ENCODE results near the gene OR6A2. TPM values are rescaled to one million over a fixed set of nuclear protein-coding genes. Genes with fewer than 3 reads are reported as not detected.

Gene OR6A2
- total RNA-seq, 1 donor from 2014 or later: 0.09 TPM

- H3K4me1 ChIP-seq (ENCODE audit: insufficient read depth, low read length): no peaks in the 10 kb centered on the region
- H3K4me2 ChIP-seq (ENCODE audit: low read length): no peak overlapping the region
Observed at GRCh38 chr11:6824136-6824823, 24.8 kb upstream of the OR6A2 start.

GRCh38 chr11:6818967-6819366 lies 19.5 kb upstream of the OR6A2 start:
- H2AFZ ChIP-seq (ENCODE audit: low read depth, low read length): no peak overlapping the region
- H3K36me3 ChIP-seq (ENCODE audit: insufficient read depth, low read length): no peaks in the 10 kb centered on the region
- TF ChIP-seq EZH2 (IDR thresholded peaks at IDR 0.05; ENCODE audit: insufficient read depth, low read length) (no peak), CTCF (IDR thresholded peaks at IDR 0.05; ENCODE audit: insufficient read depth, low read depth, low read length) (no peak)
- H4K20me1 ChIP-seq (ENCODE audit: insufficient read depth, low read length): no peaks in the 10 kb centered on the region
- Mint-ChIP-seq H3K9me3 (ENCODE audit: unreplicated experiment) (peaks cover 2% of the 10 kb centered on the region), H3K27me3 (ENCODE audit: low read depth, unreplicated experiment) (no peaks in the 10 kb centered on the region), H3K4me3 (ENCODE audit: unreplicated experiment) (no peak overlapping the region), H3K4me1 (ENCODE audit: low read depth, unreplicated experiment) (no peaks in the 10 kb centered on the region), H3K36me3 (ENCODE audit: low read depth, unreplicated experiment) (no peaks in the 10 kb centered on the region), H3K27ac (ENCODE audit: unreplicated experiment) (no peak overlapping the region)
- no peaks in the 10 kb centered on the region for H3K9me3 ChIP-seq (ENCODE audit: insufficient read depth, low read depth, low read length)
- H3K27ac ChIP-seq (ENCODE audit: low read depth, low read length): no peak overlapping the region
- no peaks in the 10 kb centered on the region for H3K79me2 ChIP-seq (ENCODE audit: insufficient read depth, low read length)
- no peak overlapping the region for H3K4me2 ChIP-seq (ENCODE audit: low read length)
- no peak overlapping the region for H3K4me3 ChIP-seq (ENCODE audit: insufficient read depth, low read depth, low read length)
- FAIRE-seq (no peak), DNase-seq (ENCODE audit: low read depth) (no peak)
- H3K27me3 ChIP-seq (ENCODE audit: insufficient read depth, low read length): no peaks in the 10 kb centered on the region
- no peak overlapping the region for H3K9ac ChIP-seq (ENCODE audit: low read length)
- no peaks in the 10 kb centered on the region for H3K4me1 ChIP-seq (ENCODE audit: insufficient read depth, low read length)

More at GRCh38 chr11:6824136-6824823, 24.8 kb upstream of the OR6A2 start:
- Mint-ChIP-seq H3K9me3 (ENCODE audit: unreplicated experiment) (no peaks in the 10 kb centered on the region), H3K4me1 (ENCODE audit: low read depth, unreplicated experiment) (no peaks in the 10 kb centered on the region), H3K4me3 (ENCODE audit: unreplicated experiment) (no peak overlapping the region), H3K36me3 (ENCODE audit: low read depth, unreplicated experiment) (no peaks in the 10 kb centered on the region), H3K27me3 (ENCODE audit: low read depth, unreplicated experiment) (no peaks in the 10 kb centered on the region), H3K27ac (ENCODE audit: unreplicated experiment) (no peak overlapping the region)
- Histone ChIP-seq H3K36me3 (ENCODE audit: insufficient read depth, low read length) (no peaks in the 10 kb centered on the region), H3K9ac (ENCODE audit: low read length) (no peak overlapping the region), H2AFZ (ENCODE audit: low read depth, low read length) (no peak overlapping the region), H4K20me1 (ENCODE audit: insufficient read depth, low read length) (no peaks in the 10 kb centered on the region), H3K9me3 (ENCODE audit: insufficient read depth, low read depth, low read length) (no peaks in the 10 kb centered on the region), H3K27me3 (ENCODE audit: insufficient read depth, low read length) (no peaks in the 10 kb centered on the region), H3K4me3 (ENCODE audit: insufficient read depth, low read depth, low read length) (no peak overlapping the region), H3K27ac (ENCODE audit: low read depth, low read length) (no peak overlapping the region), H3K79me2 (ENCODE audit: insufficient read depth, low read length) (no peaks in the 10 kb centered on the region)
- TF ChIP-seq EZH2 (IDR thresholded peaks at IDR 0.05; ENCODE audit: insufficient read depth, low read length) (no peak), CTCF (IDR thresholded peaks at IDR 0.05; ENCODE audit: insufficient read depth, low read depth, low read length) (no peak)
- FAIRE-seq: no peak
- no peak for DNase-seq (ENCODE audit: low read depth)

GRCh38 chr11:6817694-6818093 lies 18.2 kb upstream of the OR6A2 start:
- H3K36me3 Mint-ChIP-seq (ENCODE audit: low read depth, unreplicated experiment): no peaks in the 10 kb centered on the region
- H3K4me1 Mint-ChIP-seq (ENCODE audit: low read depth, unreplicated experiment): no peaks in the 10 kb centered on the region
- FAIRE-seq (no peak), DNase-seq (ENCODE audit: low read depth) (no peak)
- H3K9ac ChIP-seq (ENCODE audit: low read length): no peak overlapping the region
- peaks cover 4% of the 10 kb centered on the region for H3K9me3 Mint-ChIP-seq (ENCODE audit: unreplicated experiment)
- no peaks in the 10 kb centered on the region for H4K20me1 ChIP-seq (ENCODE audit: insufficient read depth, low read length)
- H3K27me3 Mint-ChIP-seq (ENCODE audit: low read depth, unreplicated experiment): no peaks in the 10 kb centered on the region
- no peak overlapping the region for H3K4me3 Mint-ChIP-seq (ENCODE audit: unreplicated experiment)
- H3K4me3 ChIP-seq (ENCODE audit: insufficient read depth, low read depth, low read length): no peak overlapping the region
- H3K4me1 ChIP-seq (ENCODE audit: insufficient read depth, low read length): no peaks in the 10 kb centered on the region
- no peak overlapping the region for H3K27ac Mint-ChIP-seq (ENCODE audit: unreplicated experiment)
- TF ChIP-seq CTCF (IDR thresholded peaks at IDR 0.05; ENCODE audit: insufficient read depth, low read depth, low read length) (no peak), EZH2 (IDR thresholded peaks at IDR 0.05; ENCODE audit: insufficient read depth, low read length) (no peak)
- H3K27ac ChIP-seq (ENCODE audit: low read depth, low read length): no peak overlapping the region
- H3K27me3 ChIP-seq (ENCODE audit: insufficient read depth, low read length): no peaks in the 10 kb centered on the region
- H2AFZ ChIP-seq (ENCODE audit: low read depth, low read length): no peak overlapping the region
- no peak overlapping the region for H3K4me2 ChIP-seq (ENCODE audit: low read length)
- H3K9me3 ChIP-seq (ENCODE audit: insufficient read depth, low read depth, low read length): no peaks in the 10 kb centered on the region
- no peaks in the 10 kb centered on the region for H3K79me2 ChIP-seq (ENCODE audit: insufficient read depth, low read length)
- H3K36me3 ChIP-seq (ENCODE audit: insufficient read depth, low read length): no peaks in the 10 kb centered on the region

Measured in astrocyte (in vitro differentiated cells and primary cell).